K562 (cell line): ENCODE results near the gene SORL1-AS1.

Experiments
- ATAC-seq: fragments of 200-7000 bp; cut with Tn5 transposase; 3 replicates; pipeline ENCODE4 v1.9.1; 2020; ENCODE audit warnings: moderate library complexity
- BruUV-seq: library from RNA; stranded (reverse); fragments of 400-500 nt; replicated peaks from 2 replicates; lab custom pipeline; 2021; lab: Mats Ljungman, UMichigan
- CTCF ChIA-PET: fragments of 300-600 bp; formaldehyde crosslinking; extraction: SDS; loops from one replicate; lab custom pipeline; 2021; ENCODE audit warnings: low intra/inter-chr PET ratio; lab: Yijun Ruan, JAX
- POLR2A ChIA-PET: fragments of 300-600, 350-650 bp; sonication (Branson Sonifier 250); formaldehyde crosslinking; extraction: SDS; loops from one replicate; lab custom pipeline; 2021; ENCODE audit warnings: antibody characterized with exemption, inconsistent platforms; lab: Yijun Ruan, JAX
- DNase-seq, 4 experiments: peaks; one replicate each; pipeline versions ENCODE4 v3.0.0 to v3.0.0-alpha.2; 2011 to 2018; ENCODE audit warnings: low spot score in 3 of 4, mixed read lengths in 3 of 4; ENCODE audit errors: extremely low read depth in 1 of 4
- FAIRE-seq: peaks from 2 replicates; lab custom pipeline; 2011; peaks lifted over from hg19 to GRCh38; lab: Jason Lieb, UNC
- H2AFZ ChIP-seq: 2 replicates; pipeline ENCODE4 v1.6.0; 2011; ENCODE audit warnings: low read depth, low read length, control low read depth, inconsistent platforms
- H3K27ac ChIP-seq: fragments of 200-600 bp; 3 replicates; pipeline ENCODE4 v1.8.0; 2011; ENCODE audit warnings: low read depth, mild to moderate bottlenecking, control low read depth, inconsistent platforms, low read length, moderate library complexity, mixed read lengths; ENCODE audit errors: extremely low read depth
- H3K27me3 ChIP-seq, 2 experiments: fragments of 300-600 bp in 1 of 2; 2 replicates in 1 of 2; 3 replicates in 1 of 2; pipeline versions ENCODE4 v1.6.0 to v1.8.0; 2011; ENCODE audit warnings: inconsistent platforms in 2 of 2, low read length in 2 of 2, mild to moderate bottlenecking in 1 of 2, mixed read lengths in 1 of 2, moderate library complexity in 1 of 2; ENCODE audit not compliant: control insufficient read depth in 2 of 2, insufficient read depth in 2 of 2
- H3K36me3 ChIP-seq: fragments of 300-600 bp; 3 replicates; pipeline ENCODE4 v1.8.0; 2011; ENCODE audit warnings: mild to moderate bottlenecking, low read length, inconsistent platforms; ENCODE audit not compliant: control insufficient read depth, insufficient read depth
- H3K4me1 ChIP-seq, 2 experiments: fragments of 200-600 bp in 1 of 2; replicated peaks in 1 of 2; 2 replicates in 1 of 2; 3 replicates in 1 of 2; pipeline versions ENCODE4 v1.5.1 to v1.8.0; 2011; ENCODE audit warnings: inconsistent platforms in 2 of 2, low read length in 2 of 2, mild to moderate bottlenecking in 1 of 2, mixed read lengths in 1 of 2, moderate library complexity in 1 of 2; ENCODE audit not compliant: control insufficient read depth in 2 of 2, insufficient read depth in 2 of 2
- H3K4me2 ChIP-seq: 2 replicates; pipeline ENCODE4 v1.6.1; 2011; ENCODE audit warnings: low read length, control low read depth, inconsistent platforms, mixed read lengths; ENCODE audit not compliant: insufficient read depth
- H3K4me3 ChIP-seq: fragments of 200-600 bp; sonication (generic), shearing (Covaris generic); 2 replicates; pipeline ENCODE4 v1.5.1; 2016; ENCODE audit warnings: control low read depth, inconsistent platforms
- H3K79me2 ChIP-seq: fragments of 200-600 bp; 3 replicates; pipeline ENCODE4 v1.8.0; 2011; ENCODE audit warnings: low read length, inconsistent platforms; ENCODE audit not compliant: control insufficient read depth, insufficient read depth
- H3K9ac ChIP-seq, 2 experiments: 2 replicates each; pipeline versions ENCODE4 v1.6.0 to v1.6.1; 2011; ENCODE audit warnings: low read depth in 2 of 2, low read length in 2 of 2, control low read depth in 1 of 2, inconsistent platforms in 1 of 2, mild to moderate bottlenecking in 1 of 2, mixed read lengths in 1 of 2; ENCODE audit not compliant: insufficient read depth in 1 of 2
- H3K9me1 ChIP-seq: one replicate; pipeline ENCODE4 v1.6.0; 2011; ENCODE audit warnings: inconsistent platforms, mild to moderate bottlenecking, low read length, moderate library complexity; ENCODE audit not compliant: control insufficient read depth, insufficient read depth
- H3K9me3 ChIP-seq: replicated peaks from 2 replicates; pipeline ENCODE4 v1.5.1; 2011; ENCODE audit warnings: low read depth, low read length, inconsistent platforms; ENCODE audit not compliant: control insufficient read depth, insufficient read depth
- H4K20me1 ChIP-seq: replicated peaks from 2 replicates; pipeline ENCODE4 v1.6.1; 2011; ENCODE audit warnings: low read length, inconsistent platforms, mixed read lengths; ENCODE audit not compliant: control insufficient read depth, insufficient read depth
- CBFA2T3 ChIP-seq: fragments of 450-650 bp; IDR thresholded peaks from 2 replicates; pipeline ENCODE4 v1.6.1; 2017
- FOS ChIP-seq: IDR thresholded peaks from 3 replicates; pipeline ENCODE4 v1.6.1; 2011; ENCODE audit not compliant: insufficient read length; ENCODE audit errors: extremely low read depth
- HCFC1 ChIP-seq: IDR thresholded peaks from 2 replicates; pipeline ENCODE4 v1.6.1; 2012; ENCODE audit warnings: low read depth, low read length, improper control_type of control experiment
- HDAC1 ChIP-seq, 2 experiments: fragments of 450-650 bp; IDR thresholded peaks; 2 replicates each; pipeline ENCODE4 v1.6.1; 2016 to 2017; ENCODE audit warnings: inconsistent platforms in 1 of 2, mild to moderate bottlenecking in 1 of 2, moderate library complexity in 1 of 2
- KHSRP ChIP-seq: fragments of 450-650 bp; IDR thresholded peaks from 2 replicates; pipeline ENCODE4 v1.6.1; 2017
- PCBP1 ChIP-seq: fragments of 200-400 bp; formaldehyde crosslinking; IDR thresholded peaks from 2 replicates; pipeline ENCODE4 v1.6.1; 2018; ENCODE audit warnings: mild to moderate bottlenecking, low read depth, low read length; ENCODE audit not compliant: poor library complexity, severe bottlenecking
- POLR2G ChIP-seq: fragments of 200-400 bp; formaldehyde crosslinking; IDR thresholded peaks from 2 replicates; pipeline ENCODE4 v1.6.1; 2017; ENCODE audit warnings: low read depth, mild to moderate bottlenecking, antibody characterized with exemption, low read length, moderate library complexity
- SMARCA5 ChIP-seq: fragments of 450-650 bp; IDR thresholded peaks from 2 replicates; pipeline ENCODE4 v1.6.1; 2016
- ZC3H4 ChIP-seq: sonication (generic); formaldehyde crosslinking; IDR thresholded peaks from 2 replicates; pipeline ENCODE4 v1.9.0; 2021; ENCODE audit warnings: missing genetic modification reagents, borderline replicate concordance
- ZNF121 ChIP-seq: sonication (generic); formaldehyde crosslinking; conservative IDR thresholded peaks from 2 replicates; pipeline ENCODE4 v1.8.0; 2022; ENCODE audit warnings: missing genetic modification reagents
- ZNF282 ChIP-seq: sonication (generic); formaldehyde crosslinking; IDR thresholded peaks from 2 replicates; pipeline ENCODE4 v1.8.1; 2023; ENCODE audit warnings: missing genetic modification reagents
- ZNF77 ChIP-seq: fragments of 250-450 bp; sonication (Bioruptor Pico); IDR thresholded peaks from 2 replicates; pipeline ENCODE4 v1.5.0; 2020
- WGBS: fragments of 100-300 bp; shearing (Covaris generic); methylation state at CpG from one replicate; pipeline ENCODE4 v1.1.6; 2016; ENCODE audit warnings: low coverage, mixed read lengths; ENCODE audit not compliant: insufficient coverage; ENCODE audit errors: missing lambda C conversion rate; 5-methylcytosine and 5-hydroxymethylcytosine counted together
- in situ Hi-C: fragments of 300-500 bp; cut with MboI; formaldehyde crosslinking; loops from 4 replicates; pipeline ENCODE4 v1.15.0; 2018; ENCODE audit warnings: inconsistent platforms, mixed read lengths
- intact Hi-C: fragments of 100-400 bp; cut with micrococcal nuclease; formaldehyde crosslinking; loops from 2 replicates; pipeline ENCODE4 v1.14.2; 2022
- TF ChIP-seq, protein P1 (sequence below): IDR thresholded peaks from 2 replicates; pipeline ENCODE4 v1.6.1; 2014; ENCODE audit warnings: antibody characterized with exemption
- TF ChIP-seq, protein P2 (sequence below): fragments of 250-450 bp; sonication (Bioruptor Pico); IDR thresholded peaks from 2 replicates; pipeline ENCODE4 v1.5.0; 2022; ENCODE audit warnings: mild to moderate bottlenecking
- TF ChIP-seq, protein P3 (sequence below): IDR thresholded peaks from 2 replicates; pipeline ENCODE4 v1.6.1; 2011; ENCODE audit not compliant: insufficient read length; ENCODE audit errors: extremely low read depth

Gene SORL1-AS1

DNA sequence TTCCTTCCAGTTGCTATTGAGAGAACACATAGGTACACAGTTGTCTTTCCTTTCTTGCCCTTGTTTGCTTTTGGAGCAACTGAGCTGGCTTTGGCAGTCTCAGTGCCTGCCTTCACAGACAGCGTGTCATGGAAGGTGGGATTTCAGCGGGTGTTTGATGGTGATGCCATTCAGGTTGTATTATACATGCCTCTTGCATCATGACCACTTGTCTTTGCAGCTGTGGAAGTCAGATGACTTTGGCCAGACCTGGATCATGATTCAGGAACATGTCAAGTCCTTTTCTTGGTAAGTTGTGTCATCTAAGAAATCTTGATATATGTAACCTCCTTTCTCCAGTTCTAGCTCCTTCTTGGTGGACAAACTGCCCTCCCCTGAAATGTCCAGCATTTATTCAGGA lies 37.1 kb upstream of the SORL1-AS1 start:
- H2AFZ ChIP-seq: no peak overlapping the region
- ChIA-PET POLR2A (interaction anchor here (1.1 kb wide), 1 partner anchor 21 kb away, joined by 3 read pairs; no protein-coding TSS in a partner anchor), CTCF (no interaction called here)
- no peaks in the 10 kb centered on the region for H3K9me1 ChIP-seq
- in situ Hi-C loops (no loop called here), intact Hi-C loops (no loop called here)
- no peak for FAIRE-seq
- H3K9me3 ChIP-seq: no peaks in the 10 kb centered on the region
- TF ChIP-seq, protein P1, sequence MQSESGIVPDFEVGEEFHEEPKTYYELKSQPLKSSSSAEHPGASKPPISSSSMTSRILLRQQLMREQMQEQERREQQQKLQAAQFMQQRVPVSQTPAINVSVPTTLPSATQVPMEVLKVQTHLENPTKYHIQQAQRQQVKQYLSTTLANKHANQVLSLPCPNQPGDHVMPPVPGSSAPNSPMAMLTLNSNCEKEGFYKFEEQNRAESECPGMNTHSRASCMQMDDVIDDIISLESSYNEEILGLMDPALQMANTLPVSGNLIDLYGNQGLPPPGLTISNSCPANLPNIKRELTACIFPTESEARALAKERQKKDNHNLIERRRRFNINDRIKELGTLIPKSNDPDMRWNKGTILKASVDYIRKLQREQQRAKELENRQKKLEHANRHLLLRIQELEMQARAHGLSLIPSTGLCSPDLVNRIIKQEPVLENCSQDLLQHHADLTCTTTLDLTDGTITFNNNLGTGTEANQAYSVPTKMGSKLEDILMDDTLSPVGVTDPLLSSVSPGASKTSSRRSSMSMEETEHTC: no peak
- no peak for TF ChIP-seq CBFA2T3
- no peak for TF ChIP-seq KHSRP
- no TSS peak for BruUV-seq
- no peak for DNase-seq
- no peaks in the 10 kb centered on the region for H3K79me2 ChIP-seq
- H3K27me3 ChIP-seq: peaks cover 0 to 4% of the 10 kb centered on the region in 2 experiments; a peak in 1 of 5 replicates
- H4K20me1 ChIP-seq: no peaks in the 10 kb centered on the region
- no peak for ATAC-seq
- H3K36me3 ChIP-seq: no peaks in the 10 kb centered on the region
- no peak overlapping the region for H3K4me2 ChIP-seq
- H3K9ac ChIP-seq: no peak overlapping the region
- no peak overlapping the region for H3K4me3 ChIP-seq
- H3K4me1 ChIP-seq: no peaks in the 10 kb centered on the region
- no peak overlapping the region for H3K27ac ChIP-seq
- 6% methylated on average over 2 of the region's 2 CpGs for WGBS

DNA sequence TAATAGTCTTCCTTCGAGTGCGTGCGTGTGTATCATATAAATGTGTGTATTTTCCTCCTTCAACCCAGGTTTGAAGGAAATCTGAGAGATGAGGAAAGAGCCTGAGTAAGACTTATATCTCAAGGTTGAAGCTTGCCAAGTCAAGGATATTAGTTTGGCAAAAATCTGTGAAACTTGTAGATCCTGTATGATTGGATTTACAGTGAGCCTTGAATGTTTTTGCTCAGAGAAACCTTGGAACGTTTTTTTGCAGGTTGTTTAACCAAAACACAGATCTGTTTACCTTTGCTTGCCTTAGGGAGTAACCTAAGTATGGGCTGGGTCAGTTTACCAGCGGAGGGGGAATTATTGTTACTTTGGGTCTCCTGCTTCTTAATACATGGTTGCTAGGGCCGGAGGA lies 35.9 kb upstream of the SORL1-AS1 start:
- Histone ChIP-seq H3K27me3 (peaks cover 0 to 4% of the 10 kb centered on the region in 2 experiments; a peak in 1 of 5 replicates), H3K9ac (no peak overlapping the region), H4K20me1 (no peaks in the 10 kb centered on the region), H3K79me2 (no peaks in the 10 kb centered on the region), H3K27ac (no peak overlapping the region), H3K9me1 (no peaks in the 10 kb centered on the region), H3K36me3 (no peaks in the 10 kb centered on the region), H3K4me2 (no peak overlapping the region), H3K4me1 (no peaks in the 10 kb centered on the region), H3K4me3 (no peak overlapping the region), H2AFZ (no peak overlapping the region), H3K9me3 (no peaks in the 10 kb centered on the region)
- no peak for TF ChIP-seq HDAC1 (IDR thresholded peaks at IDR 0.05)
- no peak for TF ChIP-seq ZNF77 (CRISPR knock-in tag)
- no peak for TF ChIP-seq ZNF282 (CRISPR knock-in tag)
- no peak for TF ChIP-seq POLR2G
- TF ChIP-seq, protein P2, sequence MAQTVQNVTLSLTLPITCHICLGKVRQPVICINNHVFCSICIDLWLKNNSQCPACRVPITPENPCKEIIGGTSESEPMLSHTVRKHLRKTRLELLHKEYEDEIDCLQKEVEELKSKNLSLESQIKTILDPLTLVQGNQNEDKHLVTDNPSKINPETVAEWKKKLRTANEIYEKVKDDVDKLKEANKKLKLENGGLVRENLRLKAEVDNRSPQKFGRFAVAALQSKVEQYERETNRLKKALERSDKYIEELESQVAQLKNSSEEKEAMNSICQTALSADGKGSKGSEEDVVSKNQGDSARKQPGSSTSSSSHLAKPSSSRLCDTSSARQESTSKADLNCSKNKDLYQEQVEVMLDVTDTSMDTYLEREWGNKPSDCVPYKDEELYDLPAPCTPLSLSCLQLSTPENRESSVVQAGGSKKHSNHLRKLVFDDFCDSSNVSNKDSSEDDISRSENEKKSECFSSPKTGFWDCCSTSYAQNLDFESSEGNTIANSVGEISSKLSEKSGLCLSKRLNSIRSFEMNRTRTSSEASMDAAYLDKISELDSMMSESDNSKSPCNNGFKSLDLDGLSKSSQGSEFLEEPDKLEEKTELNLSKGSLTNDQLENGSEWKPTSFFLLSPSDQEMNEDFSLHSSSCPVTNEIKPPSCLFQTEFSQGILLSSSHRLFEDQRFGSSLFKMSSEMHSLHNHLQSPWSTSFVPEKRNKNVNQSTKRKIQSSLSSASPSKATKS: no peak
- no peak for TF ChIP-seq FOS
- TF ChIP-seq PCBP1: no peak
- TF ChIP-seq, protein P3, sequence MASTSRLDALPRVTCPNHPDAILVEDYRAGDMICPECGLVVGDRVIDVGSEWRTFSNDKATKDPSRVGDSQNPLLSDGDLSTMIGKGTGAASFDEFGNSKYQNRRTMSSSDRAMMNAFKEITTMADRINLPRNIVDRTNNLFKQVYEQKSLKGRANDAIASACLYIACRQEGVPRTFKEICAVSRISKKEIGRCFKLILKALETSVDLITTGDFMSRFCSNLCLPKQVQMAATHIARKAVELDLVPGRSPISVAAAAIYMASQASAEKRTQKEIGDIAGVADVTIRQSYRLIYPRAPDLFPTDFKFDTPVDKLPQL: no peak
- no peak for TF ChIP-seq ZNF121 (CRISPR knock-in tag)
- TF ChIP-seq HCFC1: no peak
- TF ChIP-seq ZC3H4 (CRISPR knock-in tag): no peak
- no peak for TF ChIP-seq SMARCA5
- intact Hi-C loops: no loop called here
- BruUV-seq: no TSS peak
- 0% methylated on average over 6 of the region's 6 CpGs for WGBS
- ChIA-PET POLR2A (no interaction called here), CTCF (no interaction called here)
- DNase-seq (no peak), FAIRE-seq (no peak), ATAC-seq (no peak)
- in situ Hi-C loops: no loop called here
